Measurements from ENCODE around the gene NME3.

Gene NME3

DNA sequence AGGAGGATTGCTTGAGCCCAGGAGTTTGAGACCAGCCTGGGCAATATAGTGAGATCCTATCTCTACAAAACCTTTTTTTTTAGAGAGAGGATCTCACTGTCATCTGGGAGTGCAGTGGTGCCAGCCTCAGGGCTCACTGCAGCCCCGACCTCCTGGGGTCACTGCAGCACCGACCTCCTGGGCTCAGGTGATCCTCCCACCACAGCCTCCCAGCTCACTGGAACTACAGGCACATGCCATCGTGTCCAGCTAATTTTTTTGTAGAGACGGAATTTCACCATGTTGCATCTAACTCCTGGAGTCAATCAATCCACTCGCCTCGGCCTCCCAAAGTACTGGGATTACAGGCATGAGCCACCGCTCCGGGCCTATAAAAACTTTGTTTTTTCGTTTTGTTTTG is 50.0 kb downstream of the NME3 start:
- no peak for DNase-seq

All from activated CD4-positive, alpha-beta T cell treated with anti-CD3 and anti-CD28 coated beads for 4 hours (primary cell).